HG02973 (cell line): Measurements from ENCODE around the gene SLC25A21.
"Not testable (repeated sequence)": the region's sequence is repeated elsewhere in the genome, so short reads cannot be mapped to it uniquely, and the experiment has no call there.

Experiments used
- ATAC-seq: cut with Tn5 transposase; IDR thresholded peaks from one replicate; pipeline ENCODE4 v1.9.1; 2021; ENCODE audit warnings: moderate library complexity; ENCODE audit not compliant: unreplicated experiment

The SLC25A21 gene

DNA sequence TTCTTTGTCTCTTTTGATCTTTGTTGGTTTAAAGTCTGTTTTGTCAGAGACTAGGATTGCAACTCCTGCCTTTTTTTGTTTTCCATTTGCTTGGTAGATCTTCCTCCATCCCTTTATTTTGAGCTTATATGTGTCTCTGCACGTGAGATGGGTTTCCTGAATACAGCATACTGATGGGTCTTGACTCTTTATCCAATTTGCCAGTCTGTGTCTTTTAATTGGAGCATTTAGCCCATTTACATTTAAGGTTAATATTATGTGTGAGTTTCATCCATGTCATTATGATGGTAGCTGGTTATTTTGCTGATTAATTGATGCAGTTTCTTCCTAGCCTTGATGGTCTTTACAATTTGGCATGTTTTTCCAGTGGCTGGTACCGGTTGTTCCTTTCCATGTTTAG is 276.1 kb downstream of the SLC25A21 start:
- ATAC-seq, result not testable (repeated sequence)

DNA sequence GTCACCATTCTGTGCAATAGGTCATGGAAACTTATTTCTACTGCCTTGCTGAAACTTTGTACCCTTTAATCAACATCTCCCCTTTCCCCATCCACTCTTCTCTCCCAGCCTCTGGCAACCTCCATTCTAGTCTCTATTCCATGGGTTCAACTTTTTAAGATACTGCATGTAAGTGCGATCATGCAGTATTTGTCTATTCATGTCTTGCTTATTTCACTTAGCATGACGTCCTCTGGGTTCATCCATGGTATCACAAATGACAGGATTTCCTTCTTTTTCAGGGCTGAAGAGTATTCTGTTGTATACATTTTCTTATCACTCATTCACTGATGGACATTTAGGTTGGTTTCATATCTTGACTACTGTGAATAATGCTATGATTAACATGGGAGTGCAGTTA is 288.4 kb downstream of the SLC25A21 start:
- ATAC-seq, result no peak

DNA sequence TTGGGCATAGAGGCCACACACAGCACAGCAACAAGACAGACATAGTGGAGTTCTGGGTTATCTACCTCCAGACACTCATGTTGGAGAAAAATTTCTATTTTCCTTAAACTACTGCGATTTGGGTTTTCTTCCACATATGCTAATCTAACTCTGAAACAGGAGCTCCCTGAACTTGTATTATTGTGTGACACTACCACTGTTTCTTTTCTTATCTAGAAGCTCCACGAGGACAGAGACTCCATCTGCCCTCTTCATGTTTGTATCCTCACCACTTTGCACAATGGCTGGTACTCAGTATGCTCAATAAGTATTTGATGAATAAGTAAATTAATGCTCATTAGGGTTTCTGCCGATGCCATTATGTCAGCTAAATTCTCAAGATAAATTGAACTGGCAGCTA is 292.1 kb downstream of the SLC25A21 start:
- no peak for ATAC-seq

DNA sequence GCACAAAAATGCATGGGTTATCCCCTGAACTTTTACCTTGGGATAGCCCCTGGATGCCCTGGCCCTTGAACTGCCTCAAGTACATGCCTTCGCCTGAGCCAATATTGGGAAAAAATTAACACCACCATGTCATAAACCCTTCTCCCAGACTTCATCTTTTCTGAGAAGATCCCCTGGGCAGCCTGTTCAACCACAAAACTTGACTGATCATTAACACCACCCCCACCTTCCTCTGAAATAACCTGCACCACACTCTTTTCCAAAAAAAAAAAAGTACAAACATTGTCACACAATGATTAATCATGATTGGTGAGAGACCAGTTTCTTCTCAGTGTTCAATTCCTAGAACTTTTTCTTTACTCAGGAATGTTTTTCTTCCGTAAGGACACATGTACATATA is 292.8 kb downstream of the SLC25A21 start:
- ATAC-seq, result no peak

DNA sequence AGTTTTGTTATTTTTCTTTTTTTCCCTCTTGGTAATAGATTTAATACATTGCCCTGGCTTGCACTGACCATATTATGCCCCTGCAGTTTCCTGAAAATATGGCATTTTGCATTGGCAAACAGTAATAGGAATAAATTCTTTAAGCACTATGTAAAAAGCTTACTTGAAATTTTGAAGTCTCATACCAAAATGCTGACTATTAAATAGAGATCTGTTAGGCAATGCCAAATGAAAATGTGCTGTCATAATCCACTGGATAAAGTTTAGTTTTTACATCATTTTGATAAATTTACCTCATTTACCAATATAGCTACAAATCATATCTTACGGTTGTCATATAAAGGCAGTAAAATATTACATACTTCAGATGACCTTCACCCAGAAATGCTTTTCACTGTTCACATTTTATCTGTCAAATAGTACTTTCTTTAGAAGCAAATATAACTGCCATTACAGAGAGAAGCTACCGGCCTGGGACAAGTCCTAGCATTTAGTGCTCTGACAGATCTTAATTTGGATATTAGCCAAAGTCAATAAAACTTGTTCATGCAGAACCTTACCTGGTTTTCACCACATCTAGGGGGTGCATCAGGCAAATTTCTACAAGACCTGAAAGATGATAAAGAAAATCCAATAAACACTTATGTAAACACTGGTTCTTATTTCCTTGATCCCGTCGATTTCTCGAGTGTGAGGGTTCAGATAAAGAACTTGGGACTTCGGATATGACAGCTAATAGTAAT is 297.8 kb downstream of the SLC25A21 start:
- ATAC-seq, result no peak

DNA sequence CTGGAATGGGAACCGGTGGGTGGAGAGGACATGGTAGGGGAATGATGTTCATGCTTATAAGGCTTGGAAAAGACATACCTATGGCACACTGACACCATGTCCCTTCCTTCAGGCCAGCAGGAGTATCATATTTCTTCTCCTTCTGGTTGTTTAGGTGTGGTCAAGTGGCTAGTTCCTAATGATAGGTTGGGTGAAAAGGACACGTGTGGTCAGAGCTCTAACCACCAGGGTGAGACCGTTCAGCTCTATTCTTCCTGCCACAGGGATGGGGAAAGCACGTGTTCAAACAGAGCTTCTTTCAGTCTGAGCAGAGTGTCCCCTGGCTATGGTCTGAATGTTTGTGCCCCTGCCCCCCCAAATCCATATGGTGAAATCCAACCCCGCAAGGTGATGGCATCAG is 301.6 kb downstream of the SLC25A21 start:
- ATAC-seq, result no peak

DNA sequence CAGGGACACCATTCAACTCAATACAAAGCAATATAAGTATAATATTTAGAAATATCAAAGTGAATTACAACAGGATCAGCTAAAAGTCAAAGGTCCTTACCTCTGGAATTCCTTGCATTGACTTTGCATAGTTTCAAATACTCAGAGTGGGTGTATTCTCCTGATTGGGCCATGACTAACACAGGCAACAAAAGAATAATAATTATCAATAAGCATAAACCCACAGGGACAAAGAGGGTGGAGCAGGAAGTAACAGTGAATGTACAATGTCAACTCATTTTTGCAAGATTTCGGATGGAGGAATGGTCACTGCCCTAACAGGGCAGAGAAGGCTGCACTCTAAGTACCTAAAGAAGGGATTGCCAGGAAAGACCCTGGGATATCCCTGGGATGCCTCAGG is 303.3 kb downstream of the SLC25A21 start:
- ATAC-seq, result no peak

DNA sequence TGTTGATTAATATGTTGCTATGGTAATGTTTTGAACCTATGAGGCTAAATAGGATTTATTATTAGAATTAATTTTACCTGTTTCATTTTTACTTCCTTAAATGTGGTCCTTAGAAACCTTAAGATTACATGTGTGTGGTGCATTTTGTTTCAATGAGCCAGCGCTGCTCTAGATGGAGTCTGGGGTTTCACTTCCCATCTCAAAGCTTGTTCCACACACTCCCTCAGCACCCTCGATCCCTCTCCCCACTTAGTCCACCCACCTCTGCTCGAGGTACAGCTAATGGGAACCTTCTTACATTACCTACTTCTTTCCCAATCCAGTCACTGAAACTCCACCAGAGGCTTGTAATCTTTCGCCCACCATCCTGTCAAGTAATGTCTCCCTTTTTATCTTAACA is 305.5 kb downstream of the SLC25A21 start:
- peak; percentile 89 for ATAC-seq

DNA sequence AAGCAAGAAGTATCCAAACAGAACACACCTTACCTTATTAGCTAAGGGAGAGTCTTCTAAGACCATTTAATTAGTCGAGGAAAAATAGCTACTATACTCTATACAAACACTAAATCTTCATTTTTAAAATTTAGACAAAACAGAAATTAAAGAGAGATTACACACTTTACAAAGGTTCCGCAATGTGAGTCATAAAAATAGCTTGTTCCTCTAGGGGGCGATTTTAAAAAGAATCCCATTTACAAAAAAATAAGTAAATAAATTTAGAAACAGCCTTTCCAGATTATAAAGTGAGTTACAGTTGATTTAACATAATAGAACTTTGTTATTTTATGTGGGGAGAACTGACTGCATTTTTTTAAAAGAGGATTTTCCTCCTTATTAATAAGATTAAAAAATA is 309.1 kb downstream of the SLC25A21 start:
- ATAC-seq, result no peak

DNA sequence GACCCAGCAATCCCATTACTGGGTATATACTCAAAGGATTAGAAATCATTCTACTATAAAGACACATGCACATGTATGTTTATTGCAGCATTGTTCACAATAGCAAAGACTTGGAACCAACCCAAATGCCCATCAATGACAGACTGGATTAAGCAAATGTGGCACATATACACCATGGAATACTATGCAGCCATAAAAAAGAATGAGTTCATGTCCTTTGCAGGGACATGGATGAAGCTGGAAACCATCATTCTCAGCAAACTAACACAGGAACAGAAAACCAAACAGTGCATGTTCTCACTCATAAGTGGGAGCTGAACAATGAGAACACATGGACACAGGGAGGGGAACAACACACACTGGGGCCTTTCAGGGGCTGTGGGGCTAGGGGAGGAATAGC is 310.2 kb downstream of the SLC25A21 start:
- ATAC-seq, result not testable (repeated sequence)

DNA sequence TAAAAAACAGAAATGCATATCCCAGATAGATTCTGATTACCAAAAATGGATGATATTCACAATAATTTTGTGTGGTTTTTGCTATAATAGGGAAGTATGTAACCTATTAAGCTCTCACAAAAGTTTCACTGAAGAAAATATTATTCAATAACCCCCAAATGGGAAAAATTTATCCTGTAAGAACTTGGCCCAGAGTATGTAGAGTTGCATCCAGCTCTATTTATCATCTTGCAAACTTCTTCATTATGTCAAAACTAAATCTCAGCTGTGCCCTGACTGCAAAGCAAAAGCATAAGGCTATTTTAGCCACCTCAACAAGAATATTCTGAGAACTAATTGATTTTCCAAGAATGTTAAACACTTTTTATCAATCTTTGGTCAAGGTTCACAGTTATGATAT is 311.6 kb downstream of the SLC25A21 start:
- no peak for ATAC-seq

DNA sequence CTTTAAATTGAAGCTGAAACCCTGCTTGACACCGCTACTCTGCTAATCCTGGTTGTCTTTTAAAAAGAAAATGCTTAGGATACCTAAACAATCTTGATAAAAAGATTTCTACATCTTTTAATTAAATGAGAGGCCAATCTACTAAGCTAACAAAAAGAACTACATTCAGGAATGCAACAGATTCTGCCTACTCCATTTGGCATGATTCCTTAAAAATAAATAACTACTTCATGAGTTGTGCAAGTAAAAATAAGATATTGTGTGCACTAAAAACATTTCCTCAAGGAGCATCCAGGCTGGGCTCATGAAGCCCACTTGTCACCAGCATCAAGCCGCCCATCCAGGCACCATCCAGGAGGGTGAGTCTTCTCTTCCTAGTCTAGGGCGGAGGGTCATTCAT is 313.3 kb downstream of the SLC25A21 start:
- ATAC-seq, result no peak

DNA sequence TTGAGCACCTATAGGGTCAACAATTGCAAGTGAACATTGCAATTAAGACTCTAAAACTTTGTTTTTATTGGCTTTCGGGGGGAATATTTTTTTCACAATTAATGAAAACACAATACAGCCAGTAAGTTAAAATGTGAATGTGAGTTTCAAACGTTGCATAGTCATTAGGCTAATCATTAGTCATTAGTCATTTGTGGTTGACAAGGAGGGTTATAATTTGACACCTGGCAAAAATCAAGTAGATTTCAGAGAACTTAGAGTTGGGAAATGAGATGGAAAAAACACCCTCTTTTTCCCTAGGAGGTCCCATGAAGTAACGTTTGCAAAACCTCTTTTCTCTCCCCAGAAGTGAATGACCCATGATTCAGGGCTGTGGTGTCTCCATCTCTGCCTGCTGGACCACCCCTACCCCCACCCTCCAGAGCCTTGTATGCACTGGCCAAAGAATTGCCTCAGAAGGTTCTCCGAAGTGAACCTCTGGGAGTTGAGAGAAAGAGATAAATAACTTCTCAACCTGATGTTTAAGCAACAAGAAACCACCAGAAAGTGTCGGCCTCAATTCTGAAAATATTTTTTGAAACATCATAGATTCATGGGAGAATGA is 314.5 kb downstream of the SLC25A21 start:
- ATAC-seq, result no peak

DNA sequence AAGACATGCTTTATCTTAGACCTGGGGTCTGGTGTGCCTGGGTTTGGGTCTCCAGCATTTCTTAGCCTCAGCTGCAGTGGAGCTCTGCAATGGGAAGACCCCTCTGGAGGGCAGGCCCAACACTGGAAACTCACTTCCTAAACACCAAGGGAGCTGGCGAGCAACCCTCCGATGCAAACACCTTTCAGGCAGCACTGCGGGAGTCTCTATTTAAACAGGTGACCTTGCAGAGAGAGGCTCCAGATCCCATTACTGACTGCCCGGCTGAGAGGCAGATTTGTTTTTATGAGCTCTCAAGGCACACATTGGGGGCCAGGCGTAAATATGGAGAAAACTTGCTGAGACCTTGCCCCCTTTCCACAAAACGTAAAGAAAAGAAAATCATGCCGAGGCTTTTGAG is 315.3 kb downstream of the SLC25A21 start:
- ATAC-seq, result no peak

DNA sequence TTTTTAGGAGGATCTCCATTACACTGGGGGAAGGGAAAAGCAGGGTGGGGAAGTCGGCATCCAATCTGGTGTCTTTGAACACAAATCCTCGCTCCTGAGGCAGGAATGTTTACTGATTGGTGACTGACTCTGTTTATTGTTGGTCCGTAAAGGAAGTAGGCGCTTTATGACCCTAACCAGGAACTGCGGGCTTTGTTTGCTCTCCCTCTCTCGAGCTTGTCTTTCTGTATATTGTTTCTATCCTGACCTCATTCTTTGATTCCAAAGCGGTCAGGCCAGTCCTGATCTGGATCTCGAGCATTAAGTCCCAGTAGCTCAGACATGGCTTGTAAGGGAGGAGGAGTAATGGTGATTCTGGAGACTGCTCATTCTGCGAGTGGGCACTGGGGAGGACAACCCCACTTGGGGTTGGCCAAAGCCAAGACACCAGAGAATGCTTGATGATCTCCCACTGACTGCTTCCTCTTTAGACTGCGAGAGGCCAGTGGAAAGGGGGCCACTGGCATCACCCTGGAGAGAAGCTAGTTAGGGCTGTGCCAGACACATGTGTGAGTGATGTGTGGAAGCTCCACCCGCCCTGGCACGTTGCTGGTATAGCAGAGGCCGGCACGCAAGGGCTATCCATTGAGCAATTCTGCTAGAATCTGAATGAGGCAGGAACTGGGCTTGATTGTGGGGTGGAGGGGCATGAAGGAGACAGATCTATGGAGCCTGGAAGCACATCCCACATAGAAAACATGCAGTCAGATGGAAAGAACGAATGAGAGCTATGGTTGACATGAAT is 316.1 kb downstream of the SLC25A21 start:
- no peak for ATAC-seq

DNA sequence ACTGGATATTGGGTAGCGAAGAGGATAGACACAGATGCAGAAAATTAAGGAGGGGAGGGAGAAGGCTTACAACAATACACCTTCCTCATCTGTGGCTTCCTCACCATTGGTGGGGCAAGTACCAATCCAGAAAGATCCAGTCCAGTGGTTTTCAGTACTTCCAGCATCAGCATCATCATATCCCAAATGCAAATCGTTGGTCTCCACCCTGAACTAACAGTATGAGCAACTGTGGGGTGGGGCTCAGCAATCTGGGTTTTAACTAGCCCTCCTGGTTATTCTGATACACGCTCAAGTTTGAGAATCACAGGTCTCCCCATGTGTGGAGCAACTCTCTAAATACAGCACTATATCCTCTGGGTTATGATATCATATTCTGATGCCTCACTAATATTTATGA is 317.0 kb downstream of the SLC25A21 start:
- no peak for ATAC-seq

DNA sequence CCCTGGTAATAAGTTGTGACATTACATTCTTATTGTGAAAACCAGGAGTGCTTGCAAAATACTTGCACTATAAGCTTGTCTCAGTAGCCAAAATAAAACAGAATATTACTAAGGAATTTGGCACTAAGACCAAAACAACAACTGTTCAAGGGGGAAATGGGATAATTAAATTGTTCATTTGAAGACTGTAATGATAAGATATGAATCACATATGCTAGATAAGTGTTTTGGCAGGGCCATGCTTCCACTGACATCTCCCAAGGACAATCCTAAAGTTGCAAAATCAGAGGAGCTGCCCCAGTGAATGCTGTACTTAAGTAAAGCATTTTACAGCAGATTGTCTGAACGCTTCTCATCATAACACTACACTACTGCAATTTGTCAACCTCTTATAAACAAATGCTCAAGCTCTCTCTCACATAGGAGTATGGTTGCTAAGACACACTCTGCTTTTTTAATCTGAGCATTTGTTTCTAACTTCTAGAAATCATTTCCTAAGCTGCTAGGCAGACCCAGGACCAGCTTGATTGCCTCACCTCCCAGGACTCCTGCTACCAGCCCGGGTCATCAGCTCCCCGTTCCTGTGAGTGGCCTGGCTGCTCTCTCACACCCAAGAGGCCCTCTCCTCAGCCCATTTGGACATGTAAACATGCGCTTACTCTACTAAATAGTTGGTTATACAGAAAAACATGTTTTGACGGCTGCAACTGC is 319.3 kb downstream of the SLC25A21 start:
- no peak for ATAC-seq

DNA sequence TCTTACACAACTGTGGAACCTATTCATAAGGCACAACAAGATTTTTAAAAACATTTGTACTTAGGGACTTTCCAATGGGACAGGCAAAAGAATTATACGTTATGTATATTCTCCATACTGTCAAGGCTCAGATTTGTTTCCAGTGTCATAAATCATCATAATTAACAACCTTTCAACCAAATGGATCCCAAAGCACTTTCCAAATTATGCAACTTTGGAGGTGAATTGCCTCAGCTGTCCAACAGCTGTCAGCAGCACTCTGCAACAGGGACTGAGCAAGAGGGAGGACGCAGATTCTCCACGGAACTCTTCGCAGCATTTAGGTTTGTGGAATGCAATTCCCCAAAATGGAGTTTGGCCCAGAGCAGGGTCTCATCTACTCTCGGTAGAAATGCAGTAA is 324.2 kb downstream of the SLC25A21 start:
- no peak for ATAC-seq

DNA sequence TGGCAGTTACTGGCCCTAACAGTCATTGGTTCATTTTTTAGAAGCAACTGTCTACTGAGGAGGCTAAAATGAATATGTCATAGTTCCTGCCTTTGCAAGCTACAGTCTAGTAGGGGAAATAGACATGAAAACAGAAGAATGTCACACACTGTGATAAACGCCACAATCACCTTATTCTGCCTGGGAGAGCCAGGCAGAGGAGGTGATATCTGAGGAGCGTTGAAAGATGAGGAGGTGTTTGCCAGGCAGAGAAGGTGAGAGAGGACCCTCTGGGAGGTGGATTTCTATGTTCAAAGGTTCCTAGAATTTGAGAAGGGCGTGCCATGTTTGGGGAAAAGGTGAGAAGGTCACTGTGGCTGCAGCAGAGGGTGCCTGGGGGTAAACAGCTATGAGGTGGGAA is 325.0 kb downstream of the SLC25A21 start:
- ATAC-seq, result no peak

DNA sequence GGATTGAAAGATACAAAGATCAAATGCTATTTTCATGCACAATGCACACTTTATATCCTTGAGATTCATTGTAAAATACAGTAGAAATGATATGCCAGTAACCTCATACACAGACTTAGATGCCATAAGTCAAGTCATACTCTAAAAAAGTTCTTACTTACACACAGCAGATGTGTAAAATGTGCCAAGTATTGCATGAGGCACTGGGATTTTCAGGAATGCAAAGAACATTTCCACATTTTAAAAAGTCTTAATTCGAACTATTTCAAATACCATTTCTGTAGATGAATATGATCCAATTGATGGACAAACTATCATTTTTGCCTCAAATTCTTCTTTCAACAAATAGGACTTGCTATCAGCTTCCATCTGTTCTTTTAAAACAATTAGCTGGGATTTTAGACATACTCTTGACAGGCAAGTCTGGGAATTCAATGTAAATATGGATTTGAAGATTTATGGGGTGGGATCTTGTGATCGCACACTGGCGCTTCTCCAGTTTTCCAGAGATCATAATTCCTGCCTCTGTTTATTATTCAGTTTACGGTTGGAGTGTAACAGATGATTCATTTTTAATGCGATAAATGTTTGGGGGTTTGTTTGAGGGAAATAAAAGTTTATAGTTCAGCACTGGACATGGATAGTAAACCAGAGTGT is 326.9 kb downstream of the SLC25A21 start:
- no peak for ATAC-seq
